Measurements from ENCODE around the gene RALGPS2.
"Not testable (repeated sequence)": the region's sequence is repeated elsewhere in the genome, so short reads cannot be mapped to it uniquely, and the experiment has no call there.

The RALGPS2 gene

DNA sequence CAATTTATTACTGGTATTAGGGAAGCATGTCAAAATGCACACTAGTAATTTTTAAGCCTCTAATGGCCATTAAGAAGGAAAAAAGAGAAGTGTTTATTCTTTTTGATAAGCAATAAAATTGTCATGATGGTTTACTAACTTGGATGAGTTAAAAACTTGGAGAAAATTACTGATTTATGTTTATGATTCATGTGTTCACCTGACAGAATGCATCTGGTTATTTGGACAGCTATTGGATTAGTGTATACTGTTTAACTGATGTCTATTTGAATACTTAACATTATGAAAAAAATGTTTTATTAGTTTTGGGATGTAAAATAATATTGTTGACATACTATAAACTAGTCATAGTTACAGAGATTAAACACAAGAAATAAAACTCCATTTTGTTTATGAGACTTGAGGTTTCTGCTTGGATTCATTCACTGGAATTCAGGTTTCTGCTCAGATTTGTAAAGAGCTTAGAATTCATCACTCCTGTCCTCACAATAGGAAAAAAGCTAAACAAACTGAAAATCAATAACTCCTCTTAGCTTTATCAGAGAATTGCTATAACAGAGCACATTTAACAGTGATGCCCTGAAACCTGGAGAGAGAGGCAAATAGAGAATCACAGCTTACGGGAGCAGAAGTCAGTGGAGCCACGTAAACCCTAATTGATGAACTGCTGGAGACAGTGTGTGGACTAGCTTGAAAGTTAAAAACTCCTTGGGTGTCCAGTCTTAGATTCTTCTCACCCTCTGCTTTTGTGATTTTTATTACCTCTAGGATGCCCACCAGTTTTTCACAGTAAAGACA is 56.7 kb downstream of the RALGPS2 start:
- no peak for DNase-seq (ENCODE audit: low spot score)

DNA sequence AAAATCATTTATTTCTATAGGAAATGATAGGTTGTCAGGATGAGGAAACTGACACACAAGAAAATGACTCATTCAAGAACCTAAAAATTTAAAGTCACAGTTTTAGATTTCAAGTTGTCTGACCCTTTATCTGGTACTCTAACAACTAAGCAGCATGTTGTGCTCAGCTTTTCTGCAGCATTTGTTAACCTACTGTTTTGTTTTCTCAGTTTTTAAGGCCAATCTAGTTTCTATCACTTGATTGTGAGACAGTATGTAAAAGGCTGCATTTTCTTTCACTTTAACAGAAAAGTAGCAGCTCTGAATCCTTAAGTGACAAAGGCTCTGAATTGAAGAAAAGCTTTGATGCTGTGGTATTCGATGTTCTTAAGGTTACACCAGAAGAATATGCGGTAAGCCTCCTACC is 59.1 kb downstream of the RALGPS2 start:
- DNase-seq (ENCODE audit: low spot score): no peak

DNA sequence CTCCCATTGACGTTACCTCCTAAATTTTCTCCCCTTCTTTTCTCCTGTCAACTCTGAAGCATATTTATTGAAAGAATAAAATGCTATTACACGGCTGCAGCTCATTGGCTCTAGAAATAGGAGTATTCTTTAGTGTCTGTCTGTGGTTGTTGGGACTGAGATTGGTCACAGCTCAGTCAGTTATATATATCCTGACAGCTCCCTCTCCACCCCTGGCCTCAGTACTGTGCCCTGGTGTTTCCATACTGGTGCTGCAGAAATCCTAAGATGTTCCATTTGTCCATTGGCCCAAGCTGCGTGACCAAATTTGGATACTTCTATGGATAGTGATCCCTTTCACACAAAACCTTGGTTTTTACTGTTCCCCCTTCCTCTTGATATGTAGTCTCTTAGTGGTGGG is 67.3 kb downstream of the RALGPS2 start:
- no peak for DNase-seq (ENCODE audit: low spot score)

DNA sequence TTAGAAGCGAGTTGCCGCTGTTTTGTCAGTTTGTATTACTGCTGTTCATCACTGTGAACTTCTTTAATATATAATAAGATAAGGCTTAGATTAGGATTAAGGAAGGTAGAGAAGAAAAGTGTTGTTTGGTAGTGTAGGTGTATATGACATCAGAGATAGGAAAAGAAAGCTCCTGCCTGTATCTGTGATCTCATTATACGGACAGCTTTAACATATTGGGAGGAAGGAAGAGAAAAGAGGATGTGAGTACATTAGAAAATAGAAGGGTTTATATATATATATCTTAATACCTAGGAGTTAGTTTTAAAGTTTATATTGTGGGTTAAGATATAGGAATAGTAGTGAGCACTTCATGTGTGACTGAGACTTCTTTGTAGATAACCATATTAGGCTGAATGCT is 71.0 kb downstream of the RALGPS2 start:
- no peak for DNase-seq (ENCODE audit: low spot score)

DNA sequence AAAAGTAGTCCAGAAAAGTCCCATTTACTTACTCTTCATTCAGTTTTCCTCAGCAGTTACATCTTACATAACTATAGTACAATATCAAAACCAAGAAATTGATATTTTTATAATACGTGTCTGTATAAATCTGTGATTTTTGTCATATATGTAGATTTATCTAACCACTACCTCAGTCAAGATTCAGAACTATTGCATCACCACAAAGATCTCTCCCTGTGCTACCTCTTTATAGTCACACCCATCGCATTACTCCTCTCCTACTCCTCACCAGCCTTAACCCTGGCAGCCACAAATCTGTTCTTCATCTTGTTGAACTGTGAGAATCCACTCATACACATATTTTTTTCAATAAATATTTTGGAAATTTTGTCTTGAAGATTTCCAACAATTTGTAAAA is 72.5 kb downstream of the RALGPS2 start:
- DNase-seq (ENCODE audit: low spot score): no peak

DNA sequence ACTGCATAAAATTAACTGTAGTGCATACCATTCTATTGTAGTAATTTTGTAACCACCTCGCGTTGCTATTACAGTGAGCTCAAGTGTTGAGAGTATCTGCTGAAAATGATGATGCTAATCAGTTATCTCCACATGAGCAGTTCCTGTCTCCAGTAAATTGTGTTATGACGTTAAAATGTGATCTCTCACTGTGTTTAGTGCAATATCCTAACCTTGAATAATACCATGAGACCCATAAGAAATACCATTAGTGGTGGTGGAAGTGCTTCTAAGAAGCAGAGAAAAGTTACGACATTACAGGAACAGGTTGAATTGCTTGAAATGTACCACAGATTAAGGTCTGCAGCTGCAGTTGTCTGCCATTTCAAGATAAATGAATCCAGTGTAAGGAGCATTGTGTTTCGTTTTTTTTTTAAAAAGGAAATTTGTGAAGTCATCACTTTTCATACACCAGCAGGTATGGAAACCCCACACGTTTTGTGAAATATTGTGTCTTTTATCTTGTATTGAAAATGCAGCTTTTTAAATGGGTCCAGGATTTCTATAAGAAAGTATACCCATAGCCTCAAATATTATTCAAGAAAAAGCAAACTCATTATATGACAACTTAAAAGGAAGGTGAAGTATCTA is 73.3 kb downstream of the RALGPS2 start:
- DNase-seq (ENCODE audit: low spot score): no peak

DNA sequence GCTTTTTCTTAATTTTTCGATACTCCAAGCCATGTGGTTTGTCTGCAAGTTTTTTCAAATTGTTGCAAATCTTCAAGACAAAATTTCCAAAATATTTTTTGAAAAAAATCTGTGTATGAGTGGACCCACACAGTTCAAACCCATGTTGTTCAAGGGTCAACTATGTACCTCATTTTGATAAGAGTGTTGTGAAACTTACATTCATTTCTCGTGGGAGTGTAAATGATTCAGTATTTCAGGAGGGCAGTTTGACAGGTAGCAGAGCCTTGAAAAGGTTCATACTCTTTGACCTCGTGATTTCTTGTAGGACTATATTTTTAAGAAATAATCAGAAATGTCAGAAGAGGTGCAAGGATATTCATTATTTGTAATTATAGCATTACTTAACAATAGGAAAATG is 77.8 kb downstream of the RALGPS2 start:
- DNase-seq (ENCODE audit: low spot score): no peak

DNA sequence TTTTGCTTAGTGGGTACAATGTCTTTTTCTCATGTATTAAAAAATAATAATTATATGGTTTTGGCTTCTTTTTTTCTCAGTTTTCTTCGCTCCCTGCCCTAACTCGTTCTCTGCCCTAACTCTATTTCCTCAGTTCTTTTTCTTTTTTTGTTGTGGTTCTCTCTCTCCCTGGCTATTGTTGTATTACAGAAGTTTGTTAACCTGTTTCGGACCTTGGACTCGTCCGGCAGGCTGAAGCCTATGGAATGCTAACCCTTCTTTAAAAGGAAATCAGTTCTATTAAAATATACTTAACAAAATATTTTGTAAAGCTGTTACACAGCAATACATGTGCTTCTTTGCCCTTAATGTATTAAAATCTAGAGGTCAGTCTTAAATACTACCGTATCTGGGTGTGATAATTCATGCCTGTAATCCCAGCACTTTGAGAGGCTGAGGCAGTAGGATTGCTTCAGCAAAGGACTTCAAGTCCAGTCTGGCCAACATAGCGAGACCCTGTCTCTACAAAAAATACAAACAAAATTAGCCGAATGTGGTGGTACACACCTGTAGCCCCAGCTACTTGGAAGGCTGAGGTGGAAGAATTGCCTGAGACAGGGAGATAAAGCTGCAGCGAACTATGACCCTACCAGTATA is 81.7 kb downstream of the RALGPS2 start:
- no peak for DNase-seq (ENCODE audit: low spot score)

DNA sequence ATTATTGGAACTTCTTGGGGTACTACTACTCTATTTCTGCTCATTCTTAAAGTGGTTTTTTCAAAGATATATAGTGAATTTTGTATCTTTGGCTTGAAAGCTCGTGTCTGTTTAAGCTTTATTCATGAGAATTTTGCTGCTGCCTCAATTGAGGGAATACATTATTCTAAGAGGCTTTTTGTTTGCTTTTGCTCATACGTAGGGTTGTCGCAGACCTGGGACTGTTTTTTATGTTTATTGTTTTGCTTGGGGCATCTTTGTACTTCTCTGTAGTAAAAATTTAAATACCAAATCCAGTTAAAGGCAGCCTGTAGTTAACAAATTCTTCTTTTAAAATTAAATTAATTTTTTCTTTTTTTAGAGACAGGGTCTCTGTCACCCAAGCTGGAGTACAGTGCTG is 83.5 kb downstream of the RALGPS2 start:
- no peak for DNase-seq (ENCODE audit: low spot score)

DNA sequence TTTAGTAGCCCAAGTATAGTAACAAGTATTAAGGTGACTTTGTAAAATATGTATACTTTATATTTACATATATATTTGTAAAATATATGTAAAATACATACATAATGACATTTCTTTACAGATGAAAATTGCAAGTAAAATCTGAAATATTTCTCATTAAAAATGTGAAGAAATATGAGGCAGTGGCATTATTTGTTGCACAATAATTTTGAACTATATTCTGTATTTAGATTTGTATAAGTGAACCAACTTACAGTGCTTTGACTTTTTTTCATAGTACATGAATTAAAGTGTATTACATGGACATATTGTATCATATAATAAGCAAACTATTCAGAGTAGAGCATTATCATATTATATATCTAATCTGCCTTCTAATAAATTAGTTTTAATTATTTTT is 85.5 kb downstream of the RALGPS2 start:
- DNase-seq (ENCODE audit: low spot score): no peak

DNA sequence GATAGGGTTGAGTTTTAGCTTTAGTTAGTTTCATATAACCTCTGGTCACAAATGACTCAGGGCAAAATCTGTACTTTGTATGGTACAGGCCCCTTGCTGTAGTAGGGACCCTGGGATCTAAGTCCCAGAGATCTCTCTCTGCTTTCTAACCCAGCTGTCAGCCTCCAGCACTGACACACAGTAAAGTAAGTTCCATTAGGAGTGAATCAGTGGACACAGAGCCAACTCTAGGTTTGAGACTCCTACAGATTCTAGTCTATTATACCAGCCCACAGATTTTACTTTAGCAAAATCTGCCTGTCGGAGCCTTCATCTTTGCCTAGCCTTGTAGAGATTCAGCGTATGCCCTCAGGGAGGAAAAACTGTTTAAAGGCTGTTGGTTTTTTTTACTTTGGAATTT is 93.4 kb downstream of the RALGPS2 start:
- no peak for DNase-seq (ENCODE audit: low spot score)

DNA sequence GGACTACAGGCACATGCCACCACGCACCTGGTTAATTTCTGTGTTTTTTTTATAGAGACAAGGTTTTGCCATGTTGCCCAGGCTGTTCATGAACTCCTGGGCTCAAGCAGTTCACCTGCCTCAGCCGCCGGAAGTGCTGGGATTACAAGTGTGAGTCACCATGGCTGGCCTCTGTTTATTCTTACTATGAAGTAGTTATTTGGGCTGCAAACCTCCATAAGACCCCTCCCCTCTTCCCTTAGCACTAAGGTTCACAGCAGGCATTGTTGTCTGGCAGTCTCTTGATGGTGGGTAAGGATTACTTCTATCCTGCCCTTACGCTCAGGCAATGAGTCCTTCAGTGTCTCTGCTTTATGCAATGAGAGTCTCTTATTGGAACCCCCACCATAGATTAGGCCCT is 94.1 kb downstream of the RALGPS2 start:
- no peak for DNase-seq (ENCODE audit: low spot score)

DNA sequence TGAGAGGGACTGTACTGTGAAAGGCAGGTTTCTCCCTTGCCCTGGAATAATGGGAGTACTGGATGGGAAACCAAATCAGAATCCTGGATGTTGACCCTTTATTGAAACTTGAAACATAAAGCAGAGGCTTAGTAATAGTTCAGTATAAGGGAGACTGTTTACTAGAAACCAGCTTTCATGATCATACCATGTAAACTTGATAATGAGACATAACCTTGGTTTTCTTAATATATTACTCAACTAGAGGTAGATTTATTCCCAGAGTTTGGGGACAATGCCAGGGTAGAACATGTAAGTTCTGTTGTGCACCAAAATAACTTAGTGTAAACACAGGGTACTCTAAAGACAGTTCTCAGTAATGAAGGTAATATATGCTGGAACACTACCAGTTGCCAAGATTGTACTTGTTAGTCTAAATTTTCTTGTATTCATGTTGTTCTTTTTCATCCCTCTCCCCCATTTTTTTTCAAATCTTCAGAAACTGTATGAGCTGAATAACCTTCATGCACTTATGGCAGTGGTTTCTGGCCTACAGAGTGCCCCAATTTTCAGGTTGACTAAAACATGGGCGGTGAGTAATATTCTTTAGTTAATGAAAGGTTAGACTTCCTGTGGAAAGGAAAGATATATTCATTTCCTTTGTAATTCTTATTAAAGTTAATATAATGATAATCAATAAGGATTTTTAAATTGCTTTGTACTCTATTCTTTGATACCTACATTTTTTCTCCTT is 96.3 kb downstream of the RALGPS2 start:
- DNase-seq (ENCODE audit: low spot score): no peak

DNA sequence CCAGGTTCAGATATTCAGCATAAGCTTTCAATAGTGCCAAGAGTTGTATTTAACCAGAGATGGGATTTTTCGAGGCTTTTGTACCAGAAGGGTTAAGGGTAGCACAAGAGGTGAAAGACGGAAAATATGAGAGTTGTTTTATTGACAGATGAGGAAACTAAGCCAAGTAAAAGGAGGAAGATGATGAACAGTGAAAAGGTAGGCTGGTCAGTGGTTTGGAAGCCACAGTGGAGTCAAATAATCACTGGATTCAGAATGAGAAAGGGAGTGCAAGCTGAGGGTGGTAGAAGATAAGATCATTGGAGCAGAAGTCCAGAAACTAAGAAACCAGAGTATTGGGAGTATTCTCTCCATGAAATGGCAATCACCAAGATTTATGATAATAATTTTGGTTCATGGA is 100.1 kb downstream of the RALGPS2 start:
- DNase-seq (ENCODE audit: low spot score): no peak

DNA sequence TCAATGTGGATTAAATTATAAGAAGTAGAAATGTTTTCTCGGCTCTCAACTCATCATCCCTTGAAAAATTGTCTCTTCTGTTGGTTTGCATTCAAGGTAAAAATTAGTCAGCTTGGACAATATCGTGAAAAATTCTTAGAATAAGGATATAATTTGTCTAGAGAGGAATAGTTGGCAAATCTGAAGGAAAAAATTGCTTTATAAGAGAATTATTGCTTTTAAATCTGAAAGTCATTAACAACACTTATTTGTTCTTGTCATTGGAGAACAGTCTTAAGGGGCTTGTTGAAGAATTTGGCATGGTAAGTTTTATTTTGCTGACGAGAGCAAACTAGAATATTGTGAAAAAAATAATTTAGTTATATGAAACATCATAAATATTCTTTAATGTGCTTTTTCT is 119.4 kb downstream of the RALGPS2 start:
- no peak for DNase-seq (ENCODE audit: low spot score)

DNA sequence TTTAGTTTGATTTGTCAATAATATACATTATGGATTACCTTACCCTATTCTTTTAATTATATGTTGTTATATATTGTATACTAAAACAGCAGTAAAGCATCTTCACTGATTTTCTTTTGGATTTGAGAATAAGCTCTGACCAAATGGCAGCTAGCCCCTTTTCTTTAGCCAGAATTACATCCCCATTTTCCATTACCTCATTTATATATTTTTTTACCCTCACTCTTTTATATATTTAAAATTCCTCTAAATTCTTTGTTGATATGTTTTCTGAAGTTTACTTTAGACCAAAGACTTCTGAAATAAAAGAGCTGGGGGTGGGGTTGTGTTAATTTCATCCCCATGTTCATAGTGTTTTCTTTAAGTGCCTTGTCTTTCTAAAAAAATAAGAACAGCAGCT is 121.3 kb downstream of the RALGPS2 start:
- no peak for DNase-seq (ENCODE audit: low spot score)

DNA sequence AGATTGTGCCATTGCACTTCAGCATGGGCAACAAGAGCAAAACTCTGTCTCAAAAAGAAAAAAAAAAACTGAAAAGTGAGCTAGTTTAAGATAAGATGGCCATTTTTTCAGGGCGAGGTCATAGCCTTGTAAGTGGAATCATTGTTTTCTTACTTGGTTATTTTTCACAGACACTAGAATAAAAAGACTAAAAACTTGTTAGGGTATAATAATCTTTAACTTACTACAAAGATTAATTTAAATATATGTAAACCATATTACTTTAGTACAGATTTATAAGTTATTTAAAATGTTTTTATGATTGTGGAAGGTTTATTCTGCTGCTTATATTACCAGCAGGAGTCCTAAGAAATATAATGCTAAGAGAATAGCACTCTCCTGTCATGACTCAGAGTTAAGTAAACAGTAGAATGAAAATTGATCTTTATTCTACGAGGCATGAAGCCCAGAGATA is 122.4 kb downstream of the RALGPS2 start:
- no peak for DNase-seq (ENCODE audit: low spot score)

DNA sequence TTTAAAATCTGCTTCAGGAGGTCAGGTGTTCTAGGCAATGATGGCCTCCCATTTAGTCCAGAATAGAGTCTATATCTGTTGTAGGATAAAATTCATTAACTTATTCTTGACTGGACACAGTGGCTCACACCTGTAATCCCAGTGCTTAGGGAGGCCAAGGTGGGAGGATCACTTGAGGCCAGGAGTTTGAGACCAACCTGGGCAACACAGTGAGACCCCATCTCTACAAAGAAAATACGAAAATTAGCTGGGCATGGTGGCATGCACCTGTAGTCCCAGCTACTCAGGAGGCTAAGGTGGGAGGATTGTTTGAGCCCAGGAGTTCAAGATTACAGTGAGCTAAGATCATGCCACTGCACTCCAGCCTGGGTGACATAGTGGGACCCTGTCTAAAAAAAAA is 122.9 kb downstream of the RALGPS2 start:
- not testable (repeated sequence) for DNase-seq (ENCODE audit: low spot score)

DNA sequence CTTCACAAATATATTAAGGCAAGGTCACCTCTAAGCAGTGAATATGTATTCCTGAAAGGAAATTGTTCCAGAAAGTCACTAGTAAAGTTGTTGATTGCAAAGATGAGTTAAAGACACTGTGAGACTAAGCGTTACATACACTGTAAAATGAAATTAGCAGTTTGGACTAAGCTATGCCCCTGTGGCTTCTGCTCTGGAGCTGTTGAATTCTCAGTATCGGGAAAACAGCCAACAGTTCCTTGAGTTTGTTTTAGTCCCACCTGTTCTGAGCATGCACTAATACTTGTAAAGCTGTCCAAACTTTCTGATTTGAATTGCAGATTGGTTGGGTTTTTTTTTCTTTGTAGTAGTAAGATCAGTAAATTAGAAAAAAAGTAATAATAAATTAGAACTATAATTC is 124.9 kb downstream of the RALGPS2 start:
- DNase-seq (ENCODE audit: low spot score): no peak

DNA sequence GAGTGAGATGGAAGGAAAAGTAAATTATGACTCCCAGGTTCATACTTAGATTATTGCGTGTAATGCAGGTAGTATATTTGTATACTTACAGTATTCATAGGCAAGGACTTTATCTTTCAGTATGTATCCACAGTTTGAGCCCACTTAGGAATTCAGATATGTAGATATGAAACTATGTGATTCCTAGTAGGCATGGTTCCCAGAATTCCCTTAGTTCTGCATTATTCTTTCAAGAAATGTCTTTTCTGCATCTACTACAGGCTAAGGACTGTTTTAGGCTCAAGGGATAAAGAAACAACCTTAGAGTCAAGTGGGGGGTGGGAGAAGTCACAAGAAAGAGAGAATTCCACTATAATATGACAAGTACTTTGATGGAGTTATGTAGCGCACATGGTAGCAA is 132.1 kb downstream of the RALGPS2 start:
- no peak for DNase-seq (ENCODE audit: low spot score)

DNA sequence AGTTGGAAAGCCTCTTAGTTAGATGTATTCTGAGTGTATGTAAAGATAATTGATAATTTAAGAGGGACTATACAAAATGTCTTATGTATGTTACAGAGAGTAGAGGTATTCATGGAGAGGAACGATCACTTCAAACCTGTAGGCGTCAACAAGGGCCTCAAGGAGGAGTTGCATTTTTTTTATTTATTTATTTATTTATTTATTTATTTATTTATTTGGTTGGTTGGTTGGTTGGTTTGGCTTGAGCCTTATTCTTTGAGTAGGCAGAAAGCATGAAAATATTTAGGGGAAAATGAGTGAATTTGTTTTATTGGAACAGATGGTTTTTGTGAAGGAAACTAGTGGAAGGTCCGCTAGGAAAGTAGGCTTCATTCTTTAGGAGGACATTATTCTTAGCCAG is 137.4 kb downstream of the RALGPS2 start:
- DNase-seq (ENCODE audit: low spot score): no peak

DNA sequence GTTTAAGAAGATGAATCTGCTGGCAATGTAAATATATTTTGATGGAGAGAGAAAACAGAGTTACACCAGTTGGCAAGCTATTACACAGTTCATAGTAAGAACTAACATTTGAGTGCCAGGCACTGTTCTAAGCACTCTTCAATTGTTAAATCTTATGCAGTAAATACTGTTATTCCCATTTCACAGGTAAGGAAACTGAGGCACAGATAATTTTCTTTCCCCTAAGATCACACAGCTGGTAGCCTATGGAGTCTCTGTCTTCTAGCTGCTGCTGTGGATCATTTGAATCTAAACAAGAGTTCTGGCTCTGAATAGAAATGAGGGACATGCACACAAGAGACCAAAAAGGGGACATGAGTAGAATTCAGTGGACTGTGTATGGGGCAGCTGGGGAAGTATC is 137.8 kb downstream of the RALGPS2 start:
- DNase-seq (ENCODE audit: low spot score): no peak

DNA sequence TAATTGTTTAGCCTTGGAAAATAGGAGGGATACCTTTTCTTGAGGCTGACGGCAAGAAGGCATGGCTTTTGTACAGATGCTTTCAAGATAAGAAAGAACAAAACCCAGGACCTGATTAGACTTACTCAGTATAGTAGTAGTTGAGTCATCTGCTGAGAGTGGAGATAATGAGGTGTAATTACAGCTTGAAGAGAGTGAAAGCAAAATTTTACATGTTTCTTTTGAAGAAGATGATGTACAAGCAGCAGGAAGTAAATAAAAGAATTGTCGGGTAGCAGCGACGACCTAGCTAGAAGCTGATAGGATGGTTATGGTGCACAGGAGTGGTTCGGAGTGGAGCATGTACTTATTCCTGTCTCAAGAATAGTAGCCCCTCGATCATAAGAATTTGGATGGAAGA is 139.3 kb downstream of the RALGPS2 start:
- DNase-seq (ENCODE audit: low spot score): no peak

All from CD4-positive, alpha-beta T cell treated with Interleukin-15 for 4 hours (primary cell).